K562 (cell line): ENCODE data around the gene CELSR2. TPM values are rescaled to one million over a fixed set of nuclear protein-coding genes. Genes with fewer than 3 reads are reported as not detected.

Experiments
- CUX1 ChIP-seq: fragments of 200-800 bp; sonication (Bioruptor generic); IDR thresholded peaks from 2 replicates; pipeline ENCODE4 v1.6.1; 2016; ENCODE audit warnings: missing genetic modification characterization, missing compliant biosample characterization
- CXXC5 ChIP-seq: fragments of 250-450 bp; sonication (Bioruptor Pico); IDR thresholded peaks from 2 replicates; pipeline ENCODE4 v1.8.0; 2022; ENCODE audit warnings: inconsistent platforms, mild to moderate bottlenecking, moderate library complexity
- FOXJ2 ChIP-seq: fragments of 200-800 bp; sonication (Bioruptor generic); IDR thresholded peaks from 2 replicates; pipeline ENCODE4 v1.6.1; 2016; ENCODE audit warnings: missing genetic modification characterization, missing compliant biosample characterization
- FUS ChIP-seq: fragments of 200-400 bp; formaldehyde crosslinking; optimal IDR thresholded peaks from 2 replicates; pipeline ENCODE3; 2017; ENCODE audit warnings: low read depth, low read length
- HMG20A ChIP-seq: fragments of 450-650 bp; formaldehyde crosslinking; conservative IDR thresholded peaks from 2 replicates; pipeline ENCODE4 v1.4.0; 2020; ENCODE audit warnings: mild to moderate bottlenecking, mixed read lengths
- HOMEZ ChIP-seq: fragments of 250-450 bp; sonication (Bioruptor Pico); IDR thresholded peaks from 2 replicates; pipeline ENCODE4 v1.4.0; 2020; ENCODE audit warnings: mild to moderate bottlenecking, moderate library complexity
- KLF1 ChIP-seq: fragments of 450-650 bp; IDR thresholded peaks from 2 replicates; pipeline ENCODE4 v1.6.1; 2016; ENCODE audit warnings: missing genetic modification characterization, missing compliant biosample characterization
- MIER1 ChIP-seq: fragments of 450-650 bp; IDR thresholded peaks from 2 replicates; pipeline ENCODE4 v1.6.1; 2016; ENCODE audit warnings: antibody characterized with exemption, mild to moderate bottlenecking, low read depth
- MTA1 ChIP-seq: fragments of 450-650 bp; IDR thresholded peaks from 2 replicates; pipeline ENCODE4 v1.6.1; 2017; ENCODE audit warnings: borderline replicate concordance
- NFIC ChIP-seq: fragments of 450-650 bp; IDR thresholded peaks from 2 replicates; pipeline ENCODE4 v1.6.1; 2017; ENCODE audit warnings: mild to moderate bottlenecking, inconsistent platforms
- NR1H2 ChIP-seq: sonication (generic); formaldehyde crosslinking; IDR thresholded peaks from 2 replicates; pipeline ENCODE4 v1.4.0; 2020; ENCODE audit warnings: mild to moderate bottlenecking, missing genetic modification reagents
- RAD21 ChIP-seq, 2 experiments: fragments of 250-450 bp in 1 of 2; fragments of 450-650 bp in 1 of 2; sonication (Bioruptor Pico) in 1 of 2; formaldehyde crosslinking in 1 of 2; IDR thresholded peaks in 1 of 2; conservative IDR thresholded peaks in 1 of 2; 2 replicates each; pipeline versions ENCODE4 v1.4.0 to v1.8.0; 2020 to 2022; ENCODE audit warnings: mild to moderate bottlenecking in 2 of 2, moderate library complexity in 1 of 2
- SIRT6 ChIP-seq: IDR thresholded peaks from one replicate; pipeline ENCODE4 v1.6.1; 2012; ENCODE audit warnings: low read depth, mild to moderate bottlenecking, control low read depth, inconsistent platforms, low read length, moderate library complexity
- SMARCA4 ChIP-seq: fragments of 450-650 bp; IDR thresholded peaks from 2 replicates; pipeline ENCODE4 v1.6.1; 2016
- SOX6 ChIP-seq: fragments of 450-650 bp; IDR thresholded peaks from 2 replicates; pipeline ENCODE4 v1.6.1; 2014; ENCODE audit warnings: mild to moderate bottlenecking
- TAF15 ChIP-seq: fragments of 200-400 bp; formaldehyde crosslinking; IDR thresholded peaks from 2 replicates; pipeline ENCODE4 v1.6.1; 2017; ENCODE audit warnings: mild to moderate bottlenecking, low read depth, low read length, moderate library complexity
- TBP ChIP-seq: optimal IDR thresholded peaks from 2 replicates; pipeline ENCODE3; 2011; ENCODE audit warnings: low read depth, low read length, improper control_type of control experiment
- ZNF134 ChIP-seq: fragments of 250-450 bp; sonication (Bioruptor Pico); conservative IDR thresholded peaks from 2 replicates; pipeline ENCODE4 v1.4.0; 2020
- ZNF24 ChIP-seq: fragments of 450-650 bp; IDR thresholded peaks from 2 replicates; pipeline ENCODE4 v1.6.1; 2016
- ZNF280B ChIP-seq: fragments of 250-450 bp; sonication (Bioruptor Pico); IDR thresholded peaks from 2 replicates; pipeline ENCODE4 v1.5.1; 2021; ENCODE audit warnings: mild to moderate bottlenecking
- polyA plus RNA-seq, 8 experiments: library from polyadenylated mRNA; depleted of rRNA in 4 of 8; stranded (reverse) in 5 of 8; unstranded in 3 of 8; fragments of >200 nt; fragmentation: Nextera tagmentation in 2 of 8; fragmentation: Illumina TruSeq in 1 of 8; extraction: Ambion mirVana in 2 of 8; extraction: Trizol in 1 of 8; gene quantifications; 2 replicates each; pipeline versions ENCODE4 v1.2.1 to v1.2.3, GENCODE V29; 2011 to 2014; ENCODE audit warnings: inconsistent platforms in 1 of 8, missing spikeins in 1 of 8
- total RNA-seq, 7 experiments: library from RNA; depleted of rRNA in 6 of 7; stranded (reverse); fragments of >200 nt in 6 of 7; fragmentation: Illumina TruSeq in 2 of 7; extraction: Trizol in 2 of 7; gene quantifications; 2 replicates each; pipeline versions ENCODE4 v1.2.1 to v1.2.3, GENCODE V29; 2011 to 2021; ENCODE audit warnings: low replicate concordance in 1 of 7

The CELSR2 gene
- total and polyA plus RNA-seq, 9 of the 15 experiments (the other 6 are each of a cell fraction or from before 2014, with no cell fraction given), result 0.31 to 21.9 (median 4.2) TPM

- no peak for TF ChIP-seq CUX1
- no peak for TF ChIP-seq MIER1
- TF ChIP-seq MTA1, result peak; percentile 35; the same call in 1 of the 2 replicates
- TF ChIP-seq HMG20A (CRISPR knock-in tag), result no peak
- no peak; the same call in 1 of the 2 replicates for TF ChIP-seq FOXJ2 (tag)
- no peak for TF ChIP-seq ZNF134 (CRISPR knock-in tag)
- TF ChIP-seq HOMEZ, result peak; percentile 84; the same call in 1 of the 2 replicates
- TF ChIP-seq RAD21 (CRISPR knock-in tag; conservative IDR thresholded peaks at IDR 0.05 in 1 of 2, IDR thresholded peaks at IDR 0.05 in 1 of 2), result peak; percentile 47 to 59; a peak in 3 of 4 replicates
- TF ChIP-seq NFIC, result peak; percentile 47; the same call in 1 of the 2 replicates
- TF ChIP-seq TAF15, result no peak
- TF ChIP-seq SIRT6, result no peak
- no peak for TF ChIP-seq ZNF280B (CRISPR knock-in tag)
- TF ChIP-seq ZNF24, result no peak
- TF ChIP-seq KLF1 (tag), result 0 out of 2 replicates have a peak, but pooled peaks have one; percentile 69
- 0 out of 2 replicates have a peak, but pooled peaks have one; percentile 36 for TF ChIP-seq NR1H2
- TF ChIP-seq FUS, result no peak
- peak; percentile 79 for TF ChIP-seq SMARCA4
- peak; percentile 30; the same call in 1 of the 2 replicates for TF ChIP-seq SOX6
- TF ChIP-seq TBP, result peak; percentile 79
- TF ChIP-seq CXXC5 (CRISPR knock-in tag), result peak; percentile 89
These were observed 33.8 kb downstream of the CELSR2 start, which contains the start of gene PSRC1 (continued) for GRCh38 chr1:109282952-109283747.
